WTC11 (cell line): ENCODE results near the gene PHLDA2. TPM values are rescaled to one million over a fixed set of nuclear protein-coding genes. Genes with fewer than 3 reads are reported as not detected.

Experiments used
- ATAC-seq: fragments of 200-7000 bp; cut with Tn5 transposase; 2 replicates; pipeline ENCODE4 v1.10.0; 2021; ENCODE audit warnings: mild to moderate bottlenecking, moderate library complexity
- CTCF ChIA-PET: fragments of 300-600 bp; sonication (Branson Sonifier 250); formaldehyde crosslinking; loops from one replicate; lab custom pipeline; 2021; ENCODE audit warnings: antibody characterized with exemption; lab: Charles Lee
- POLR2A ChIA-PET: fragments of 350-600 bp; sonication (Branson Sonifier 250); formaldehyde crosslinking; loops from one replicate; lab custom pipeline; 2021; ENCODE audit warnings: antibody characterized with exemption; lab: Charles Lee
- DNase-seq: peaks from one replicate; pipeline ENCODE4 v3.0.0; 2021; ENCODE audit warnings: low spot score
- H3K27ac Mint-ChIP-seq: 2 replicates; pipeline ENCODE4 v1.8.0; 2021; ENCODE audit warnings: mixed read lengths
- H3K27me3 Mint-ChIP-seq: 2 replicates; pipeline ENCODE4 v1.8.0; 2021; ENCODE audit warnings: low read depth, mild to moderate bottlenecking, moderate library complexity, mixed read lengths
- H3K36me3 Mint-ChIP-seq: 2 replicates; pipeline ENCODE4 v1.8.0; 2021; ENCODE audit warnings: mixed read lengths
- H3K4me1 Mint-ChIP-seq: 2 replicates; pipeline ENCODE4 v1.8.0; 2022; ENCODE audit warnings: mixed read lengths
- H3K4me3 Mint-ChIP-seq: 2 replicates; pipeline ENCODE4 v1.8.0; 2021; ENCODE audit warnings: mild to moderate bottlenecking, moderate library complexity, mixed read lengths
- H3K9me3 Mint-ChIP-seq: 2 replicates; pipeline ENCODE4 v1.8.0; 2021; ENCODE audit warnings: mixed read lengths
- EMX1 ChIP-seq: fragments of 250-450 bp; sonication (Bioruptor Pico); IDR thresholded peaks from 2 replicates; pipeline ENCODE4 v1.8.0; 2021; ENCODE audit warnings: mild to moderate bottlenecking
- HMGA2 ChIP-seq: fragments of 250-450 bp; sonication (Bioruptor Pico); IDR thresholded peaks from 2 replicates; pipeline ENCODE4 v1.4.0; 2021; ENCODE audit warnings: mild to moderate bottlenecking, moderate library complexity
- IRF2 ChIP-seq: sonication (generic); formaldehyde crosslinking; IDR thresholded peaks from 2 replicates; pipeline ENCODE4 v1.8.0; 2022; ENCODE audit warnings: low read depth, missing genetic modification reagents, borderline replicate concordance
- MXD4 ChIP-seq: fragments of 250-450 bp; sonication (Bioruptor Pico); IDR thresholded peaks from 2 replicates; pipeline ENCODE4 v1.8.0; 2021; ENCODE audit warnings: mild to moderate bottlenecking, moderate library complexity, borderline replicate concordance
- MYBL2 ChIP-seq: sonication (generic); formaldehyde crosslinking; IDR thresholded peaks from 2 replicates; pipeline ENCODE4 v1.8.1; 2023; ENCODE audit warnings: mild to moderate bottlenecking, moderate library complexity, missing genetic modification reagents
- NFE2L1 ChIP-seq: sonication (generic); formaldehyde crosslinking; IDR thresholded peaks from 2 replicates; pipeline ENCODE4 v1.8.1; 2023; ENCODE audit warnings: missing genetic modification reagents
- NR3C1 ChIP-seq: sonication (generic); formaldehyde crosslinking; conservative IDR thresholded peaks from 2 replicates; pipeline ENCODE4 v1.8.1; 2023; ENCODE audit warnings: low read depth, mild to moderate bottlenecking, missing genetic modification reagents
- TEAD4 ChIP-seq: sonication (generic); formaldehyde crosslinking; IDR thresholded peaks from 2 replicates; pipeline ENCODE4 v1.8.0; 2022; ENCODE audit warnings: mild to moderate bottlenecking, missing genetic modification reagents
- ZMAT4 ChIP-seq: fragments of 250-450 bp; sonication (Bioruptor Pico); IDR thresholded peaks from 2 replicates; pipeline ENCODE4 v1.9.0; 2021; ENCODE audit warnings: mild to moderate bottlenecking
- ZNF219 ChIP-seq: sonication (generic); formaldehyde crosslinking; IDR thresholded peaks from 2 replicates; pipeline ENCODE4 v1.8.0; 2023; ENCODE audit warnings: missing genetic modification reagents, mild to moderate bottlenecking, borderline replicate concordance
- ZNF396 ChIP-seq: fragments of 250-450 bp; sonication (Bioruptor Pico); IDR thresholded peaks from 2 replicates; pipeline ENCODE4 v1.8.0; 2021; ENCODE audit warnings: mild to moderate bottlenecking, moderate library complexity, borderline replicate concordance
- ZNF532 ChIP-seq: fragments of 250-450 bp; sonication (Bioruptor Pico); IDR thresholded peaks from 2 replicates; pipeline ENCODE4 v1.9.0; 2021; ENCODE audit warnings: mild to moderate bottlenecking, borderline replicate concordance
- ZNF671 ChIP-seq: fragments of 250-450 bp; sonication (Bioruptor Pico); IDR thresholded peaks from 2 replicates; pipeline ENCODE4 v1.8.0; 2021; ENCODE audit warnings: mild to moderate bottlenecking
- total RNA-seq: library from RNA; stranded (reverse); gene quantifications from 3 replicates; pipeline ENCODE4 v1.2.3, GENCODE V29; 2021
- TF ChIP-seq, protein P1 (sequence below): sonication (generic); formaldehyde crosslinking; IDR thresholded peaks from 2 replicates; pipeline ENCODE4 v1.8.1; 2023; ENCODE audit warnings: mild to moderate bottlenecking, missing genetic modification reagents, moderate library complexity
- TF ChIP-seq, protein P2 (sequence below): fragments of 200-600 bp; IDR thresholded peaks from 2 replicates; pipeline ENCODE4 v1.8.0; 2022; ENCODE audit warnings: antibody characterized with exemption
- TF ChIP-seq, protein P3 (sequence below): sonication (generic); formaldehyde crosslinking; IDR thresholded peaks from 2 replicates; pipeline ENCODE4 v1.8.0; 2023; ENCODE audit warnings: missing genetic modification reagents
- TF ChIP-seq, protein P4 (sequence below): sonication (generic); formaldehyde crosslinking; IDR thresholded peaks from 2 replicates; pipeline ENCODE4 v1.8.0; 2022; ENCODE audit warnings: mild to moderate bottlenecking, missing genetic modification reagents
- TF ChIP-seq, protein P5 (sequence below): sonication (generic); formaldehyde crosslinking; IDR thresholded peaks from 2 replicates; pipeline ENCODE4 v1.8.0; 2022; ENCODE audit warnings: mild to moderate bottlenecking, missing genetic modification reagents
- TF ChIP-seq, protein P6 (sequence below): sonication (generic); formaldehyde crosslinking; conservative IDR thresholded peaks from 2 replicates; pipeline ENCODE4 v1.8.1; 2022; ENCODE audit warnings: mild to moderate bottlenecking, missing genetic modification reagents

PHLDA2 gene
- total RNA-seq, 1 experiment from 2014 or later: 9.6 TPM

GRCh38 chr11:2934021-2934550, 4.9 kb upstream of the PHLDA2 start:
- CTCF ChIA-PET: interaction anchor here (0.8 to 3.0 kb wide), 6 partner anchors 42 to 402 kb away, joined by 3 to 13 read pairs (median 4); no protein-coding TSS in a partner anchor
- peak; percentile 3 for DNase-seq
- H3K27me3 Mint-ChIP-seq: peaks cover 38% of the 10 kb centered on the region
- TF ChIP-seq ZMAT4 (CRISPR knock-in tag): no peak
- TF ChIP-seq NFE2L1 (CRISPR knock-in tag): no peak
- no peak for TF ChIP-seq IRF2 (CRISPR knock-in tag)
- TF ChIP-seq, protein P1, sequence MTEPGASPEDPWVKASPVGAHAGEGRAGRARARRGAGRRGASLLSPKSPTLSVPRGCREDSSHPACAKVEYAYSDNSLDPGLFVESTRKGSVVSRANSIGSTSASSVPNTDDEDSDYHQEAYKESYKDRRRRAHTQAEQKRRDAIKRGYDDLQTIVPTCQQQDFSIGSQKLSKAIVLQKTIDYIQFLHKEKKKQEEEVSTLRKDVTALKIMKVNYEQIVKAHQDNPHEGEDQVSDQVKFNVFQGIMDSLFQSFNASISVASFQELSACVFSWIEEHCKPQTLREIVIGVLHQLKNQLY: no peak
- no peak for TF ChIP-seq NR3C1 (CRISPR knock-in tag)
- TF ChIP-seq ZNF532 (CRISPR knock-in tag): no peak
- no peak for TF ChIP-seq ZNF671 (CRISPR knock-in tag)
- TF ChIP-seq, protein P2, sequence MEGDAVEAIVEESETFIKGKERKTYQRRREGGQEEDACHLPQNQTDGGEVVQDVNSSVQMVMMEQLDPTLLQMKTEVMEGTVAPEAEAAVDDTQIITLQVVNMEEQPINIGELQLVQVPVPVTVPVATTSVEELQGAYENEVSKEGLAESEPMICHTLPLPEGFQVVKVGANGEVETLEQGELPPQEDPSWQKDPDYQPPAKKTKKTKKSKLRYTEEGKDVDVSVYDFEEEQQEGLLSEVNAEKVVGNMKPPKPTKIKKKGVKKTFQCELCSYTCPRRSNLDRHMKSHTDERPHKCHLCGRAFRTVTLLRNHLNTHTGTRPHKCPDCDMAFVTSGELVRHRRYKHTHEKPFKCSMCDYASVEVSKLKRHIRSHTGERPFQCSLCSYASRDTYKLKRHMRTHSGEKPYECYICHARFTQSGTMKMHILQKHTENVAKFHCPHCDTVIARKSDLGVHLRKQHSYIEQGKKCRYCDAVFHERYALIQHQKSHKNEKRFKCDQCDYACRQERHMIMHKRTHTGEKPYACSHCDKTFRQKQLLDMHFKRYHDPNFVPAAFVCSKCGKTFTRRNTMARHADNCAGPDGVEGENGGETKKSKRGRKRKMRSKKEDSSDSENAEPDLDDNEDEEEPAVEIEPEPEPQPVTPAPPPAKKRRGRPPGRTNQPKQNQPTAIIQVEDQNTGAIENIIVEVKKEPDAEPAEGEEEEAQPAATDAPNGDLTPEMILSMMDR: no peak
- peaks cover 23% of the 10 kb centered on the region for H3K36me3 Mint-ChIP-seq
- no peak overlapping the region for H3K27ac Mint-ChIP-seq
- H3K4me1 Mint-ChIP-seq: peaks cover 3% of the 10 kb centered on the region
- no peak for ATAC-seq
- POLR2A ChIA-PET: interaction anchor here (0.9 kb wide), 1 partner anchor 35 kb away, joined by 6 read pairs; no protein-coding TSS in a partner anchor
- H3K4me3 Mint-ChIP-seq: no peak overlapping the region
- peaks cover 23% of the 10 kb centered on the region for H3K9me3 Mint-ChIP-seq

DNA sequence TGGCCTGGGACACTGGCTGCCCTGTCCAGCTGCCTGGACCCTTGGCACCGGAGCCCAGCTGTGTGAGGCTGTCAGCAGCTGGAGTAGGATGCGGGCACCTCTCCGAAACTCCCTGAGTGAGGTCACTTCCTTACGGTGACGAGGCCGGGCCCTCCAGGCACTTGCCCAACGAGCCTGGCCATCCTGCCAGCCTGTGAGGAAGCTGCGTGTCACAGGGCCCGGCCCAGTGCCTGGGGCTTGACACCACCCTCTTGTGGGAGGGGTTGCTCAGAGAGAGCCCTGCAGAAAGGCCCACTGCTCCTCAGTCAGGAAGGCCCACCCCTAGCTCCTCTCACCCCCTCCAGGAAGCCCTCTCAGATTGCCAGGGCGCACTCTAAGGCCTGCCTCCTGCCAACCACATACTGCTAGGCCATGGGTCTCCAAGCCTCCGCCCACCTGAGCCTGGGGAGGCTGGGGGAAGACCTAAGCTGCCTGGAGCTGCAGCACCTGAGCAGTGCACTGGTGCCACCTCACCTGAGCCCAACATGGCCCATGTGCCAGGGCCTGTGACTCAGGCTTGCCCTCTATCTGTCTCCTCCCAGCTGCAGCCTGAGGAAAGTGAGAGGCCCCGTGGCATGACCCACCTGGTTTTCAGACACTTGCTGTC, 4.3 kb upstream of the PHLDA2 start:
- H3K4me3 Mint-ChIP-seq: no peak overlapping the region
- peaks cover 18% of the 10 kb centered on the region for H3K9me3 Mint-ChIP-seq
- POLR2A ChIA-PET: interaction anchor here (0.9 kb wide), 1 partner anchor 35 kb away, joined by 6 read pairs; no protein-coding TSS in a partner anchor
- peaks cover 3% of the 10 kb centered on the region for H3K4me1 Mint-ChIP-seq
- H3K36me3 Mint-ChIP-seq: peaks cover 17% of the 10 kb centered on the region
- CTCF ChIA-PET: interaction anchor here (0.8 to 3.0 kb wide), 6 partner anchors 41 to 402 kb away, joined by 3 to 13 read pairs (median 4); no protein-coding TSS in a partner anchor
- H3K27ac Mint-ChIP-seq: no peak overlapping the region
- peak; percentile 5; the same call in 1 of the 2 replicates for ATAC-seq
- no peak for TF ChIP-seq TEAD4 (CRISPR knock-in tag)
- no peak for TF ChIP-seq MXD4 (CRISPR knock-in tag)
- TF ChIP-seq ZMAT4 (CRISPR knock-in tag): no peak
- TF ChIP-seq HMGA2: no peak
- TF ChIP-seq, protein P3, sequence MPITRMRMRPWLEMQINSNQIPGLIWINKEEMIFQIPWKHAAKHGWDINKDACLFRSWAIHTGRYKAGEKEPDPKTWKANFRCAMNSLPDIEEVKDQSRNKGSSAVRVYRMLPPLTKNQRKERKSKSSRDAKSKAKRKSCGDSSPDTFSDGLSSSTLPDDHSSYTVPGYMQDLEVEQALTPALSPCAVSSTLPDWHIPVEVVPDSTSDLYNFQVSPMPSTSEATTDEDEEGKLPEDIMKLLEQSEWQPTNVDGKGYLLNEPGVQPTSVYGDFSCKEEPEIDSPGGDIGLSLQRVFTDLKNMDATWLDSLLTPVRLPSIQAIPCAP (CRISPR knock-in tag): no peak
- TF ChIP-seq, protein P4, sequence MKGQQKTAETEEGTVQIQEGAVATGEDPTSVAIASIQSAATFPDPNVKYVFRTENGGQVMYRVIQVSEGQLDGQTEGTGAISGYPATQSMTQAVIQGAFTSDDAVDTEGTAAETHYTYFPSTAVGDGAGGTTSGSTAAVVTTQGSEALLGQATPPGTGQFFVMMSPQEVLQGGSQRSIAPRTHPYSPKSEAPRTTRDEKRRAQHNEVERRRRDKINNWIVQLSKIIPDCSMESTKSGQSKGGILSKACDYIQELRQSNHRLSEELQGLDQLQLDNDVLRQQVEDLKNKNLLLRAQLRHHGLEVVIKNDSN (CRISPR knock-in tag): no peak
- TF ChIP-seq, protein P5, sequence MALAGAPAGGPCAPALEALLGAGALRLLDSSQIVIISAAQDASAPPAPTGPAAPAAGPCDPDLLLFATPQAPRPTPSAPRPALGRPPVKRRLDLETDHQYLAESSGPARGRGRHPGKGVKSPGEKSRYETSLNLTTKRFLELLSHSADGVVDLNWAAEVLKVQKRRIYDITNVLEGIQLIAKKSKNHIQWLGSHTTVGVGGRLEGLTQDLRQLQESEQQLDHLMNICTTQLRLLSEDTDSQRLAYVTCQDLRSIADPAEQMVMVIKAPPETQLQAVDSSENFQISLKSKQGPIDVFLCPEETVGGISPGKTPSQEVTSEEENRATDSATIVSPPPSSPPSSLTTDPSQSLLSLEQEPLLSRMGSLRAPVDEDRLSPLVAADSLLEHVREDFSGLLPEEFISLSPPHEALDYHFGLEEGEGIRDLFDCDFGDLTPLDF (CRISPR knock-in tag): no peak
- TF ChIP-seq EMX1: no peak
- no peak for TF ChIP-seq ZNF396 (CRISPR knock-in tag)
- TF ChIP-seq, protein P6, sequence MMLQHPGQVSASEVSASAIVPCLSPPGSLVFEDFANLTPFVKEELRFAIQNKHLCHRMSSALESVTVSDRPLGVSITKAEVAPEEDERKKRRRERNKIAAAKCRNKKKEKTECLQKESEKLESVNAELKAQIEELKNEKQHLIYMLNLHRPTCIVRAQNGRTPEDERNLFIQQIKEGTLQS (CRISPR knock-in tag): no peak
- TF ChIP-seq ZNF671 (CRISPR knock-in tag): no peak
- TF ChIP-seq ZNF219 (CRISPR knock-in tag): no peak
- no peak for TF ChIP-seq MYBL2
- TF ChIP-seq, all 79 proteins: peak for 0
- peak; percentile 14 for DNase-seq
- peaks cover 38% of the 10 kb centered on the region for H3K27me3 Mint-ChIP-seq
